ENCODE measurements around the gene CPNE4. TPM values are rescaled to one million over a fixed set of nuclear protein-coding genes. Genes with fewer than 3 reads are reported as not detected.

Gene CPNE4
- total and polyA plus RNA-seq, 2 donors from 2014 or later, result 0.79 to 1.2 TPM

GRCh38 chr3:131564812-131565211 is 470.0 kb downstream of the CPNE4 start:
- TF ChIP-seq CTCF (IDR thresholded peaks at IDR 0.05; ENCODE audit: borderline replicate concordance, extremely low read depth, insufficient read depth), result no peak
- intact Hi-C loops (cut with DNase I), result no loop called here
- Histone ChIP-seq H3K4me1 (ENCODE audit: control insufficient read depth in 2 of 3, insufficient read depth in 2 of 3, low read depth in 1 of 3, low read length in 3 of 3) (no peaks in the 10 kb centered on the region), H3K27ac (ENCODE audit: low read depth in 2 of 2, low read length in 2 of 2) (no peak overlapping the region), H3K9ac (ENCODE audit: low read length in 3 of 3) (no peak overlapping the region), H3K9me3 (ENCODE audit: control insufficient read depth in 2 of 3, insufficient read depth in 1 of 3, low read length in 3 of 3) (no peaks in the 10 kb centered on the region), H3K36me3 (ENCODE audit: control insufficient read depth in 2 of 3, insufficient read depth in 3 of 3, low read length in 3 of 3) (no peaks in the 10 kb centered on the region), H3K4me3 (ENCODE audit: low read length in 3 of 3) (no peak overlapping the region), H3K27me3 (ENCODE audit: control insufficient read depth, insufficient read depth, low read length) (no peaks in the 10 kb centered on the region)
- no peak for FAIRE-seq
- no peak for DNase-seq

- Histone ChIP-seq H3K4me3 (ENCODE audit: low read length in 3 of 3) (no peak overlapping the region), H3K27ac (ENCODE audit: low read depth in 2 of 2, low read length in 2 of 2) (no peak overlapping the region), H3K27me3 (ENCODE audit: control insufficient read depth, insufficient read depth, low read length) (no peaks in the 10 kb centered on the region), H3K36me3 (ENCODE audit: control insufficient read depth in 2 of 3, insufficient read depth in 3 of 3, low read length in 3 of 3) (no peaks in the 10 kb centered on the region), H3K4me1 (ENCODE audit: control insufficient read depth in 2 of 3, insufficient read depth in 2 of 3, low read depth in 1 of 3, low read length in 3 of 3) (no peaks in the 10 kb centered on the region), H3K9ac (ENCODE audit: low read length in 3 of 3) (no peak overlapping the region), H3K9me3 (ENCODE audit: control insufficient read depth in 2 of 3, insufficient read depth in 1 of 3, low read length in 3 of 3) (no peaks in the 10 kb centered on the region)
- FAIRE-seq (no peak), DNase-seq (peak in 2 of 5 donors; percentile 41)
- intact Hi-C loops (cut with DNase I), result no loop called here
- TF ChIP-seq CTCF (IDR thresholded peaks at IDR 0.05; ENCODE audit: borderline replicate concordance, extremely low read depth, insufficient read depth), result no peak
These were observed 473.3 kb downstream of the CPNE4 start for GRCh38 chr3:131561511-131561910.

- no peak overlapping the region for H3K27ac ChIP-seq (ENCODE audit: low read depth in 2 of 2, low read length in 2 of 2)
- no peak for FAIRE-seq
These were observed 474.0 kb downstream of the CPNE4 start for GRCh38 chr3:131560795-131561194.

More at GRCh38 chr3:131560795-131561194, 474.0 kb downstream of the CPNE4 start:
- H3K4me1 ChIP-seq (ENCODE audit: control insufficient read depth in 2 of 3, insufficient read depth in 2 of 3, low read depth in 1 of 3, low read length in 3 of 3), result no peaks in the 10 kb centered on the region
- no peaks in the 10 kb centered on the region for H3K9me3 ChIP-seq (ENCODE audit: control insufficient read depth in 2 of 3, insufficient read depth in 1 of 3, low read length in 3 of 3)
- TF ChIP-seq CTCF (IDR thresholded peaks at IDR 0.05; ENCODE audit: borderline replicate concordance, extremely low read depth, insufficient read depth), result no peak
- DNase-seq, result no peak
- no peak overlapping the region for H3K4me3 ChIP-seq (ENCODE audit: low read length in 3 of 3)
- H3K36me3 ChIP-seq (ENCODE audit: control insufficient read depth in 2 of 3, insufficient read depth in 3 of 3, low read length in 3 of 3), result no peaks in the 10 kb centered on the region
- H3K9ac ChIP-seq (ENCODE audit: low read length in 3 of 3), result no peak overlapping the region
- intact Hi-C loops (cut with DNase I), result no loop called here
- no peaks in the 10 kb centered on the region for H3K27me3 ChIP-seq (ENCODE audit: control insufficient read depth, insufficient read depth, low read length)

All from kidney (tissue), 14 donors.